GM18519 (cell line): ENCODE results near the gene TPSB2.

Source experiments
- ATAC-seq: cut with Tn5 transposase; IDR thresholded peaks from one replicate; pipeline ENCODE4 v1.9.1; 2021; ENCODE audit warnings: mild to moderate bottlenecking, moderate library complexity; ENCODE audit not compliant: unreplicated experiment, low FRiP score

The TPSB2 gene

GRCh38 chr16:1222553-1223354 lies 7.2 kb downstream of the TPSB2 start:
- ATAC-seq: no peak

- ATAC-seq: no peak
Measured at GRCh38 chr16:1221628-1222552, 8.1 kb downstream of the TPSB2 start.

- no peak for ATAC-seq
Measured at GRCh38 chr16:1220841-1221627, 8.9 kb downstream of the TPSB2 start.

GRCh38 chr16:1220098-1220728 lies 9.8 kb downstream of the TPSB2 start:
- no peak for ATAC-seq

GRCh38 chr16:1218930-1219611 lies 10.9 kb downstream of the TPSB2 start:
- ATAC-seq: no peak

GRCh38 chr16:1218061-1218929 lies 11.7 kb downstream of the TPSB2 start:
- ATAC-seq: no peak

- no peak for ATAC-seq
Measured at GRCh38 chr16:1217526-1217925, 12.5 kb downstream of the TPSB2 start.

GRCh38 chr16:1216681-1217400 lies 13.1 kb downstream of the TPSB2 start:
- no peak for ATAC-seq

- ATAC-seq: no peak
Measured at GRCh38 chr16:1216296-1216619, 13.7 kb downstream of the TPSB2 start.

- no peak for ATAC-seq
Measured at GRCh38 chr16:1215574-1216295, 14.2 kb downstream of the TPSB2 start.

- ATAC-seq: no peak
Measured at GRCh38 chr16:1214719-1215118, 15.3 kb downstream of the TPSB2 start.

GRCh38 chr16:1213796-1214372 lies 16.1 kb downstream of the TPSB2 start:
- no peak for ATAC-seq

GRCh38 chr16:1213231-1213630 lies 16.8 kb downstream of the TPSB2 start:
- ATAC-seq: no peak

- ATAC-seq: no peak
Measured at GRCh38 chr16:1212616-1213194, 17.3 kb downstream of the TPSB2 start.

- ATAC-seq: no peak
Measured at GRCh38 chr16:1211451-1212268, 18.3 kb downstream of the TPSB2 start.

GRCh38 chr16:1210461-1210860 lies 19.5 kb downstream of the TPSB2 start:
- no peak for ATAC-seq
